H1 (cell line): ENCODE measurements around the gene TFG. TPM values are rescaled to one million over a fixed set of nuclear protein-coding genes. Genes with fewer than 3 reads are reported as not detected.

ENCODE experiments used
- CBX5 ChIP-seq: fragments of 300-800, 300-1000 bp; sonication (generic); IDR thresholded peaks from 2 replicates; pipeline ENCODE4 v1.7.1; 2016; ENCODE audit warnings: antibody characterized with exemption, low read length, low read depth
- CBX8 ChIP-seq: fragments of 300-800, 300-1000 bp; sonication (generic); IDR thresholded peaks from 2 replicates; pipeline ENCODE4 v1.7.1; 2016; ENCODE audit warnings: low read depth, low read length, borderline replicate concordance
- EP300 ChIP-seq, 2 experiments: IDR thresholded peaks; 1 replicate in 1 of 2; 2 replicates in 1 of 2; pipeline ENCODE4 v1.6.1; 2011 to 2012; ENCODE audit warnings: low read depth in 2 of 2, low read length in 2 of 2, mild to moderate bottlenecking in 2 of 2, borderline replicate concordance in 1 of 2, inconsistent platforms in 1 of 2, moderate library complexity in 1 of 2
- EZH2 ChIP-seq: fragments of 200-600 bp; sonication (generic); IDR thresholded peaks from 2 replicates; pipeline ENCODE4 v1.7.1; 2012; ENCODE audit warnings: low read depth, mild to moderate bottlenecking, moderate library complexity, low read length, inconsistent platforms; ENCODE audit not compliant: severe bottlenecking
- polyA plus RNA-seq, 7 experiments: library from polyadenylated mRNA; depleted of rRNA in 3 of 7; stranded (reverse) in 5 of 7; unstranded in 2 of 7; fragments of >200 nt in 5 of 7; fragments of 200-250 nt in 2 of 7; gene quantifications; 1 replicate in 5 of 7; 2 replicates in 1 of 7; 4 replicates in 1 of 7; pipeline versions ENCODE4 v1.2.1 to v1.2.3, GENCODE V29; 2011 to 2013; ENCODE audit warnings: missing spikeins in 2 of 7, mixed read lengths in 2 of 7
- total RNA-seq: library from RNA; stranded (reverse); fragmentation: NEBNext Ultra II Directional; extraction: Animal tissue kit (Norgen Biotek cat#: 25700); gene quantifications from 2 replicates; pipeline ENCODE4 v1.2.1, GENCODE V29; 2021

TFG gene
- total and polyA plus RNA-seq, 2 of the 8 experiments (the other 6 are each of a cell fraction or from before 2014, with no cell fraction given), result 81.9 to 98.4 TPM

- no peak for TF ChIP-seq EP300 (IDR thresholded peaks at IDR 0.05; ENCODE audit: borderline replicate concordance in 1 of 2, low read depth in 2 of 2, low read length in 2 of 2)
- no peak for TF ChIP-seq CBX8
- TF ChIP-seq EZH2, result no peak
- no peak for TF ChIP-seq CBX5
Observed at GRCh38 chr3:100782906-100783305, 73.6 kb downstream of the TFG start (continued).
